Neural cell (in vitro differentiated cells): ENCODE results near the gene ANKS1B.

ENCODE experiments used
- CTCF ChIP-seq: fragments of 450-650 bp; IDR thresholded peaks from 2 replicates; pipeline ENCODE4 v1.5.1; 2014; ENCODE audit warnings: antibody characterized with exemption, mild to moderate bottlenecking, moderate library complexity; ENCODE audit not compliant: poor library complexity, severe bottlenecking
- EP300 ChIP-seq: fragments of 450-650 bp; conservative IDR thresholded peaks from 2 replicates; pipeline ENCODE4 v1.6.1; 2014; ENCODE audit warnings: antibody characterized with exemption, mild to moderate bottlenecking, moderate library complexity; ENCODE audit not compliant: poor library complexity, severe bottlenecking
- POLR2AphosphoS5 ChIP-seq: IDR thresholded peaks from 2 replicates; pipeline ENCODE4 v1.6.1; 2012
- RAD21 ChIP-seq: fragments of 450-650 bp; conservative IDR thresholded peaks from 2 replicates; pipeline ENCODE4 v1.6.1; 2014; ENCODE audit warnings: antibody characterized with exemption, mild to moderate bottlenecking, moderate library complexity
- TAF1 ChIP-seq: IDR thresholded peaks from 2 replicates; pipeline ENCODE4 v1.6.1; 2012; ENCODE audit warnings: low read depth

DNA sequence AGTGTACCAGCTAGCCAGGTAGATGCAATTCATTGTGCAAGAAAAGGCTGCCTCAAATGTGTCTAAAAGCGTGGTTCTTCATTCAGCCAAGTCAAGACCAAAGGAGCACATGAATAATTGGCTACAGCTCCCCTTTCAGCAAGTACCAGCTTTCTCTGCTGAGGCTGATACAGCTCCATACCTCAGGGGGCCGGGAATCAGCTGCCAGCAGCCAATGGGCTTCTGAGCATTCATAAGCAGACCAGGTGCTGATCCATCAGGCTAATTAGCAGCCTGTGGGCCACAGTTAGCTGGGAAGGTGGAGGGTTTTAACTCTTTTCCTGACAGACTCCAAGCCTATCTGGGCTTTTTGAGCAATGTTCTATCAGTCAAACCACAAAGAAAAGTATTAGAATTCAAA, 1075.0 kb downstream of the ANKS1B start:
- TF ChIP-seq POLR2AphosphoS5: no peak
- TF ChIP-seq TAF1: no peak
- no peak for TF ChIP-seq CTCF
- no peak for TF ChIP-seq RAD21
- no peak for TF ChIP-seq EP300
